ENCODE measurements around the gene GLE1. TPM values are rescaled to one million over a fixed set of nuclear protein-coding genes. Genes with fewer than 3 reads are reported as not detected.

The GLE1 gene
- total RNA-seq, 4 donors from 2014 or later = 3.3 to 25.5 (median 16.4) TPM

- H3K4me1 ChIP-seq = no peaks in the 10 kb centered on the region
- intact Hi-C loops (cut with DNase I; ENCODE audit: low total_unique reads) = no loop called here
- no peak for TF ChIP-seq CTCF (IDR thresholded peaks at IDR 0.05)
- no peak for TF ChIP-seq POLR2A (IDR thresholded peaks at IDR 0.05)
- H3K27me3 ChIP-seq = no peaks in the 10 kb centered on the region
- H3K27ac ChIP-seq = no peak overlapping the region
- H3K9me3 ChIP-seq = no peaks in the 10 kb centered on the region
- no peak for DNase-seq
- H3K4me3 ChIP-seq = no peak overlapping the region
- no peaks in the 10 kb centered on the region for H3K36me3 ChIP-seq
These were observed 28.7 kb upstream of the GLE1 start for GRCh38 chr9:128475867-128476266.

- intact Hi-C loops (cut with DNase I; ENCODE audit: low total_unique reads) = no loop called here
- no peak for DNase-seq
- Histone ChIP-seq H3K27ac (no peak overlapping the region), H3K36me3 (no peaks in the 10 kb centered on the region), H3K27me3 (no peaks in the 10 kb centered on the region), H3K9me3 (no peaks in the 10 kb centered on the region), H3K4me3 (no peak overlapping the region), H3K4me1 (no peaks in the 10 kb centered on the region)
- no peak for TF ChIP-seq POLR2A (IDR thresholded peaks at IDR 0.05)
- TF ChIP-seq CTCF (IDR thresholded peaks at IDR 0.05) = no peak
These were observed 25.3 kb upstream of the GLE1 start for GRCh38 chr9:128479262-128479661.

- intact Hi-C loops (cut with DNase I; ENCODE audit: low total_unique reads) = no loop called here
- no peak for DNase-seq
- H3K36me3 ChIP-seq = no peaks in the 10 kb centered on the region
- H3K9me3 ChIP-seq = no peaks in the 10 kb centered on the region
- TF ChIP-seq CTCF (IDR thresholded peaks at IDR 0.05) = no peak
- TF ChIP-seq POLR2A (IDR thresholded peaks at IDR 0.05) = no peak
- H3K27me3 ChIP-seq = no peaks in the 10 kb centered on the region
- H3K27ac ChIP-seq = no peak overlapping the region
- no peaks in the 10 kb centered on the region for H3K4me1 ChIP-seq
- H3K4me3 ChIP-seq = no peak overlapping the region
These were observed 23.0 kb upstream of the GLE1 start for GRCh38 chr9:128481561-128481960.

- TF ChIP-seq POLR2A (IDR thresholded peaks at IDR 0.05) (no peak), CTCF (IDR thresholded peaks at IDR 0.05) (no peak)
- no peak overlapping the region for H3K4me3 ChIP-seq
- H3K27me3 ChIP-seq = no peaks in the 10 kb centered on the region
- H3K9me3 ChIP-seq = no peaks in the 10 kb centered on the region
- DNase-seq = no peak
- no peak overlapping the region for H3K27ac ChIP-seq
- intact Hi-C loops (cut with DNase I; ENCODE audit: low total_unique reads) = no loop called here
- H3K4me1 ChIP-seq = no peaks in the 10 kb centered on the region
- H3K36me3 ChIP-seq = no peaks in the 10 kb centered on the region
These were observed 22.3 kb upstream of the GLE1 start for GRCh38 chr9:128482186-128482585.

GRCh38 chr9:128484686-128485413, 19.7 kb upstream of the GLE1 start:
- H3K27ac ChIP-seq = no peak overlapping the region
- H3K9me3 ChIP-seq = no peaks in the 10 kb centered on the region
- no peaks in the 10 kb centered on the region for H3K27me3 ChIP-seq
- no peaks in the 10 kb centered on the region for H3K36me3 ChIP-seq
- H3K4me3 ChIP-seq = no peak overlapping the region
- intact Hi-C loops (cut with DNase I; ENCODE audit: low total_unique reads) = no loop called here
- TF ChIP-seq CTCF (IDR thresholded peaks at IDR 0.05) = no peak
- no peak for TF ChIP-seq POLR2A (IDR thresholded peaks at IDR 0.05)
- no peak for DNase-seq
- no peaks in the 10 kb centered on the region for H3K4me1 ChIP-seq
